ENCODE data around the gene FZD2.
"Not testable (repeated sequence)": the region's sequence is repeated elsewhere in the genome, so short reads cannot be mapped to it uniquely, and the experiment has no call there.

FZD2 gene

DNA sequence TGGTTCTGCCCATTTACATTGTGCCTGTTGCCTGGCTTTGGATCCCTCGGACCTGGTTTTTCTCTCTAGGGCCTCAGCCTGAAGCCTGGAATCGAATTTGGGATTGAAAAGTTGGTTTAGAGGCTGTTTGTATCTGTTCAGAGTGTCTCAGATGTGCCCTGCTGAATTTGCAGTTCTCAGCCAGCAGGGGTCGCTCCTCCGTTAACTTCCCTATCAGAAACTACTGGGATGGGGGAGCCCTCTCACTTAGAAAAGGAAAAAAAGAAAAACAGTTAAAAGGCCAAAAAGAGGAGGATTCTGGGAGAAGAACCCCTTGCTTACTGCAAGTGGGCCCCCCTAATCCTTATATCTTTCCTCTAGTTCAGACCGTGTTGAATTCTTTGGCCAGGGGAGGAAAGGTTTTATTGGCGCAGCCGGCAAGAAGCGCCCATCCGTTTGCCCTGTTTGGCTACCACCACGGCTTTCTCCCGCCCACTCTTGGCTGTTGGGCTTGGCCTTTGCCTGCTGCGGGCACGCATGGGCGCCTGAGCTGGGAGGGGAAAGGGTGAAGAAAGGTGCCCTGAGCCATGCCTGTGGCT is 8.7 kb downstream of the FZD2 start:
- TF ChIP-seq, protein P1, sequence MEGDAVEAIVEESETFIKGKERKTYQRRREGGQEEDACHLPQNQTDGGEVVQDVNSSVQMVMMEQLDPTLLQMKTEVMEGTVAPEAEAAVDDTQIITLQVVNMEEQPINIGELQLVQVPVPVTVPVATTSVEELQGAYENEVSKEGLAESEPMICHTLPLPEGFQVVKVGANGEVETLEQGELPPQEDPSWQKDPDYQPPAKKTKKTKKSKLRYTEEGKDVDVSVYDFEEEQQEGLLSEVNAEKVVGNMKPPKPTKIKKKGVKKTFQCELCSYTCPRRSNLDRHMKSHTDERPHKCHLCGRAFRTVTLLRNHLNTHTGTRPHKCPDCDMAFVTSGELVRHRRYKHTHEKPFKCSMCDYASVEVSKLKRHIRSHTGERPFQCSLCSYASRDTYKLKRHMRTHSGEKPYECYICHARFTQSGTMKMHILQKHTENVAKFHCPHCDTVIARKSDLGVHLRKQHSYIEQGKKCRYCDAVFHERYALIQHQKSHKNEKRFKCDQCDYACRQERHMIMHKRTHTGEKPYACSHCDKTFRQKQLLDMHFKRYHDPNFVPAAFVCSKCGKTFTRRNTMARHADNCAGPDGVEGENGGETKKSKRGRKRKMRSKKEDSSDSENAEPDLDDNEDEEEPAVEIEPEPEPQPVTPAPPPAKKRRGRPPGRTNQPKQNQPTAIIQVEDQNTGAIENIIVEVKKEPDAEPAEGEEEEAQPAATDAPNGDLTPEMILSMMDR (IDR thresholded peaks at IDR 0.05; ENCODE audit: borderline replicate concordance, control extremely low read depth, extremely low read depth, insufficient read depth, missing control alignments), result no peak
- in situ Hi-C loops (cut with MboI; ENCODE audit: low sequenced_read_pairs, unreplicated experiment), result no loop called here
- no peak for DNase-seq (ENCODE audit: low spot score)

GRCh38 chr17:44568311-44568944 is 11.1 kb downstream of the FZD2 start:
- in situ Hi-C loops (cut with MboI; ENCODE audit: low sequenced_read_pairs, unreplicated experiment), result not testable (repeated sequence)

DNA sequence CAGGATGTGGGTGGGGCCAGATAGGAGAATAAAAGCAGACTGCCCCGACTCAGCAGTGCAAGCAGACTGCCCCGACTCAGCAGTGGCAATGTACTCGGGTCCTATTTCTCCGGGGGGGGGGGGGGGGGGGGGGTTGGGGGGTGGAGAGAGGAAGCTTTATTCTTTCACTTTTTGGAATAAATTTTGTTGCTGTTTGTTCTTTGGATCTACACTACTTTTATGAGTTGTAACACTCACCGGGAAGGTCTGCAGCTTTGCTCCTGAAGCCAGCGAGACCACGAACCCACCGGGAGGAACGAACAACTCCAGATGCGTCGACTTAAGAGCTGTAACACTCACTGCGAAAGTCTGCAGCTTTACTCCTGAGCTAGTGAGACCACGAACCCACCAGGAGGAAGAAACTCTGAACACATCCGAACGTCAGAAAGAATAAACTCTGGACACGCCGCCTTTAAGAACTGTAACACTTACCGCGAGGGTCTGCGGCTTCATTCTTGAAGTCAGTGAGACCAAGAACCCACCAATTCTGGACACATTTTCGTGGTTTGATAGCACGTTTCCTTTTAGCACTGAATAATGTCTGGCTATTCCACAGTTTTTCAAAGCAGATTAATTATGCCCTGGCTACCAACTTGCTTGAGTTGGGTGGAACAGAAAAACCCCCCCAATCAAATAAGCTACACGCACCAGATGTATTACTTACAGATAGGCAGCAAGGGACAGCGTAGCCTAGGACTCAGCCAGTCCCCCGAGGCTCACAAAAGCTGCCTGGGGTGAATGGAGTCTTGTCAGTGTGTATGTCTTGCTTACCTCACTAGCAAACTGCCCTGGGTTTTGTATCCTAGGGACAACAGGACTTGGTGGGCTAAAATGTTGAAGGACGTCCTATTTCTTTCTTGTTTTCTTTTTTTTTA is 11.9 kb downstream of the FZD2 start:
- TF ChIP-seq, protein P1 (IDR thresholded peaks at IDR 0.05; ENCODE audit: borderline replicate concordance, control extremely low read depth, extremely low read depth, insufficient read depth, missing control alignments), result no peak
- in situ Hi-C loops (cut with MboI; ENCODE audit: low sequenced_read_pairs, unreplicated experiment), result no loop called here

More at GRCh38 chr17:44568311-44568944, 11.1 kb downstream of the FZD2 start:
- not testable (repeated sequence) for DNase-seq (ENCODE audit: low spot score)

GRCh38 chr17:44572801-44573200 is 15.5 kb downstream of the FZD2 start:
- DNase-seq (ENCODE audit: low spot score), result no peak
- in situ Hi-C loops (cut with MboI; ENCODE audit: low sequenced_read_pairs, unreplicated experiment), result no loop called here
- TF ChIP-seq, protein P1 (IDR thresholded peaks at IDR 0.05; ENCODE audit: borderline replicate concordance, control extremely low read depth, extremely low read depth, insufficient read depth, missing control alignments), result no peak

More for the DNA sequence above, 11.9 kb downstream of the FZD2 start:
- no peak for DNase-seq (ENCODE audit: low spot score)

DNA sequence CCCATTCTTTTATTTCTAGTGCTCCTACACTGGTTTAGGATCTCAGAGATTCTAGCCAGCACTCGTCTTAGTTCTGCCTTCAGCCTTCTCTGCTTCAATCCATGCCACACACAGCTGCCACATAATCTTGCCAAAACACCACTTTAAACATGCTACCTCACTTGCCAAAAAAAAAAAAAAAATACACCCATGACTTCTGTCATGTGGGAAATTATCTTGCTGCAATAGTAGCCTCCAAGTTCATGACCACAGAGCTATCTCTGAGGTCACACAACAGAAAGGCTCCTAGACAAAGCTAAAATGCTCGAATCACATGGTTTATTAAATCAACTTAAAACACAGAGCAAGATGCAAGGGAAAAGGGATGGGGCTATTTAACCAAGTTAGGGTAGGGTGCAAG is 18.1 kb downstream of the FZD2 start:
- TF ChIP-seq, protein P1 (IDR thresholded peaks at IDR 0.05; ENCODE audit: borderline replicate concordance, control extremely low read depth, extremely low read depth, insufficient read depth, missing control alignments), result no peak
- in situ Hi-C loops (cut with MboI; ENCODE audit: low sequenced_read_pairs, unreplicated experiment), result no loop called here
- DNase-seq (ENCODE audit: low spot score), result no peak

DNA sequence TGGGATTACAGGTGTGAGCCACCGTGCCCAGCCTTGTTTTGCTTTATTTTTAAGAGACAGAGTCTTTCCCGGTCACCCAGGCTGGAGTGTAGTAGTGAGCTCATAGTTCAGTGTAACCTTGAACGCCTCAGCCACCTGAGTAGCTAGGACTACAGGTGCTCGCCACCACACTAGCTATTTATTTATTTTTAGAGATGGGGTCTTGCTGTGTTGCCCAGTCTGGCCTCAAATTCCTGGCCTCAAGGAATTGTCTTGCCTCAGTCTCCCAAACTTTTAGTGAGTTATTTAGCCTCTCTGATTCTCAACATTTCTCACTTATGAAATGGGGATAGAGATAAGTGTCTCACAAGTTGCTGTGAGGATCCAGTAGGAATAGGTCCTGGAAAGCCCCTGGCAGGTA is 21.7 kb downstream of the FZD2 start:
- in situ Hi-C loops (cut with MboI; ENCODE audit: low sequenced_read_pairs, unreplicated experiment), result no loop called here
- TF ChIP-seq, protein P1 (IDR thresholded peaks at IDR 0.05; ENCODE audit: borderline replicate concordance, control extremely low read depth, extremely low read depth, insufficient read depth, missing control alignments), result no peak
- DNase-seq (ENCODE audit: low spot score), result no peak
